ENCODE results near the gene ESRRA.

ESRRA gene

GRCh38 chr11:64327375-64327774 lies 22.1 kb downstream of the ESRRA start:
- in situ Hi-C loops (cut with MboI; ENCODE audit: low sequenced_read_pairs), result no loop called here

GRCh38 chr11:64327993-64328392 lies 22.7 kb downstream of the ESRRA start:
- in situ Hi-C loops (cut with MboI; ENCODE audit: low sequenced_read_pairs), result no loop called here

- in situ Hi-C loops (cut with MboI; ENCODE audit: low sequenced_read_pairs), result no loop called here
These were observed 25.6 kb downstream of the ESRRA start for GRCh38 chr11:64330888-64331287.

- in situ Hi-C loops (cut with MboI; ENCODE audit: low sequenced_read_pairs), result no loop called here
These were observed 26.4 kb downstream of the ESRRA start for GRCh38 chr11:64331569-64332371.

- in situ Hi-C loops (cut with MboI; ENCODE audit: low sequenced_read_pairs), result no loop called here
These were observed 28.2 kb downstream of the ESRRA start for GRCh38 chr11:64333556-64333955.

GRCh38 chr11:64334764-64335735 lies 29.7 kb downstream of the ESRRA start:
- in situ Hi-C loops (cut with MboI; ENCODE audit: low sequenced_read_pairs), result no loop called here

GRCh38 chr11:64337538-64338249 lies 32.4 kb downstream of the ESRRA start:
- in situ Hi-C loops (cut with MboI; ENCODE audit: low sequenced_read_pairs), result no loop called here

- in situ Hi-C loops (cut with MboI; ENCODE audit: low sequenced_read_pairs), result no loop called here
These were observed 33.4 kb downstream of the ESRRA start for GRCh38 chr11:64338716-64339115.

GRCh38 chr11:64339286-64339685 lies 34.0 kb downstream of the ESRRA start:
- in situ Hi-C loops (cut with MboI; ENCODE audit: low sequenced_read_pairs), result no loop called here

- in situ Hi-C loops (cut with MboI; ENCODE audit: low sequenced_read_pairs), result no loop called here
These were observed 34.6 kb downstream of the ESRRA start, which contains the start of gene CCDC88B for GRCh38 chr11:64339754-64340408. Gene CCDC88B, plus strand, starts transcription at chr11:64340204. Its CDS starts 63 bp downstream, at chr11:64340267.

GRCh38 chr11:64340671-64341335 lies 35.5 kb downstream of the ESRRA start:
- in situ Hi-C loops (cut with MboI; ENCODE audit: low sequenced_read_pairs), result no loop called here

- in situ Hi-C loops (cut with MboI; ENCODE audit: low sequenced_read_pairs), result no loop called here
These were observed 36.1 kb downstream of the ESRRA start for GRCh38 chr11:64341429-64341828.

- in situ Hi-C loops (cut with MboI; ENCODE audit: low sequenced_read_pairs), result no loop called here
These were observed 36.8 kb downstream of the ESRRA start for GRCh38 chr11:64341851-64342791.

- in situ Hi-C loops (cut with MboI; ENCODE audit: low sequenced_read_pairs), result no loop called here
These were observed 37.8 kb downstream of the ESRRA start for GRCh38 chr11:64342869-64343745.

GRCh38 chr11:64343767-64344559 lies 38.6 kb downstream of the ESRRA start:
- in situ Hi-C loops (cut with MboI; ENCODE audit: low sequenced_read_pairs), result no loop called here

GRCh38 chr11:64344787-64345186 lies 39.5 kb downstream of the ESRRA start:
- in situ Hi-C loops (cut with MboI; ENCODE audit: low sequenced_read_pairs), result no loop called here
